Measurements from ENCODE around the gene ZFP30.

ZFP30 gene

GRCh38 chr19:37564624-37565369 is 90.5 kb downstream of the ZFP30 start:
- in situ Hi-C loops (cut with MboI; ENCODE audit: low sequenced_read_pairs) = no loop called here

All from HL-60/S4 (cell line).